ENCODE results near the gene HTR3D.

The HTR3D gene

DNA sequence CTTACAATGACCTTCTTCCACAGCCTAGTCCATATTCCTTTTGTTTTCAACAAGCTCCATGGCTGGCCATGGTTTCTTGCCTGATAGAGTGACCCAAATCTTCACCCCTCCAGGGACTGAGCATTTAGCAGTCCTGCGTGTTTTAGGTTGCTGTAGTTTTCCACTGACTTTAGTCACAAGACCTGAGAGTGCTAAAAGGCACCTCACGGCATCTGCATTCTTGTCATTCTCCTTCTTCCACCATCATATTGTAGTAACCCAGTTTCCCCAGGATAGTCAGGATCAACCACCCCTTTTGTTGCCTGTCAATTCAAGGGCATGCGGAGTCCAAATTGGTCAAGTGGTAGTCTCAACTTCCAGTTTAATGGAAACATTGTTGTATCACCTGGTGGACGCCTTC lies 42.1 kb downstream of the HTR3D start:
- Histone ChIP-seq H3F3A (ENCODE audit: insufficient read depth) (no peaks in the 10 kb centered on the region), H4K20me1 (ENCODE audit: low read depth, low read length) (no peaks in the 10 kb centered on the region), H3K9me2 (replicated peaks; ENCODE audit: insufficient read depth, low read length) (no peaks in the 10 kb centered on the region), H3K79me2 (ENCODE audit: insufficient read depth, low read length) (no peaks in the 10 kb centered on the region), H3K9ac (ENCODE audit: low read length) (no peak overlapping the region), H3K4me3 (ENCODE audit: insufficient read depth, low read length, poor library complexity, severe bottlenecking) (no peak overlapping the region), H3K36me3 (ENCODE audit: low read length) (no peaks in the 10 kb centered on the region; the same call in 1 of the 2 replicates), H3K9me3 (ENCODE audit: insufficient read depth, low read length) (peaks cover 10% of the 10 kb centered on the region; the same call in 1 of the 2 replicates), H3K4me2 (ENCODE audit: low read depth, low read length, poor library complexity, severe bottlenecking) (no peak overlapping the region), H3K27me3 (ENCODE audit: low read length) (no peaks in the 10 kb centered on the region; the same call in 1 of the 2 replicates), H2AFZ (ENCODE audit: low read depth, low read length, severe bottlenecking) (no peak overlapping the region), H3K27ac (ENCODE audit: low read depth, low read length) (no peak overlapping the region)
- TF ChIP-seq EZH2phosphoT487 (conservative IDR thresholded peaks at IDR 0.05; ENCODE audit: low read length): no peak
- TF ChIP-seq, protein P1, sequence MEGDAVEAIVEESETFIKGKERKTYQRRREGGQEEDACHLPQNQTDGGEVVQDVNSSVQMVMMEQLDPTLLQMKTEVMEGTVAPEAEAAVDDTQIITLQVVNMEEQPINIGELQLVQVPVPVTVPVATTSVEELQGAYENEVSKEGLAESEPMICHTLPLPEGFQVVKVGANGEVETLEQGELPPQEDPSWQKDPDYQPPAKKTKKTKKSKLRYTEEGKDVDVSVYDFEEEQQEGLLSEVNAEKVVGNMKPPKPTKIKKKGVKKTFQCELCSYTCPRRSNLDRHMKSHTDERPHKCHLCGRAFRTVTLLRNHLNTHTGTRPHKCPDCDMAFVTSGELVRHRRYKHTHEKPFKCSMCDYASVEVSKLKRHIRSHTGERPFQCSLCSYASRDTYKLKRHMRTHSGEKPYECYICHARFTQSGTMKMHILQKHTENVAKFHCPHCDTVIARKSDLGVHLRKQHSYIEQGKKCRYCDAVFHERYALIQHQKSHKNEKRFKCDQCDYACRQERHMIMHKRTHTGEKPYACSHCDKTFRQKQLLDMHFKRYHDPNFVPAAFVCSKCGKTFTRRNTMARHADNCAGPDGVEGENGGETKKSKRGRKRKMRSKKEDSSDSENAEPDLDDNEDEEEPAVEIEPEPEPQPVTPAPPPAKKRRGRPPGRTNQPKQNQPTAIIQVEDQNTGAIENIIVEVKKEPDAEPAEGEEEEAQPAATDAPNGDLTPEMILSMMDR (IDR thresholded peaks at IDR 0.05; ENCODE audit: insufficient read depth, low read length, poor library complexity, severe bottlenecking): no peak

DNA sequence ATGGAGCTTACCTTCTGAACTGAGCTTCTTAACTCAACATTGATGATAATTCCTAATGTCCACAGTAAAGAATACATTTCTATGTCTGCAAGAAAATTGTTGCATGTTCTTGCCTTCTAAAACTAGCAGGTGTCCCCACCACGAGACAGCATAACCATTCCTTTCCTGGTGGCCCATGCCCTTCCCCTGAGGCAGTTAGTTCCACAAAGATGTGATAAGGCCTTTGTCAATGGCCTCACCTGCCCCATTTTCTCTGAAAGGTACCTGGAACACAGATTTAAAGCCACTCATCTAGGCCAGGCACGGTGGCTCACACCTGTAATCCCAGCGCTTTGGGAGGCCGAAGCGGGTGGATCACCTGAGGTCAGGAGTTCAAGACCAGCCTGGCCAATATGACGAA lies 44.4 kb downstream of the HTR3D start:
- Histone ChIP-seq H3K36me3 (ENCODE audit: low read length) (no peaks in the 10 kb centered on the region), H3K9me2 (replicated peaks; ENCODE audit: insufficient read depth, low read length) (no peaks in the 10 kb centered on the region), H3K9ac (ENCODE audit: low read length) (no peak overlapping the region), H4K20me1 (ENCODE audit: low read depth, low read length) (no peaks in the 10 kb centered on the region), H3F3A (ENCODE audit: insufficient read depth) (no peaks in the 10 kb centered on the region), H3K9me3 (ENCODE audit: insufficient read depth, low read length) (0 out of 2 replicates have a peak, but pooled peaks cover under 1% of the 10 kb centered on the region), H3K27me3 (ENCODE audit: low read length) (no peaks in the 10 kb centered on the region), H3K27ac (ENCODE audit: low read depth, low read length) (no peak overlapping the region), H3K79me2 (ENCODE audit: insufficient read depth, low read length) (no peaks in the 10 kb centered on the region), H3K4me3 (ENCODE audit: insufficient read depth, low read length, poor library complexity, severe bottlenecking) (no peak overlapping the region), H2AFZ (ENCODE audit: low read depth, low read length, severe bottlenecking) (no peak overlapping the region), H3K4me2 (ENCODE audit: low read depth, low read length, poor library complexity, severe bottlenecking) (no peak overlapping the region)
- TF ChIP-seq EZH2phosphoT487 (conservative IDR thresholded peaks at IDR 0.05; ENCODE audit: low read length): no peak
- TF ChIP-seq, protein P1 (IDR thresholded peaks at IDR 0.05; ENCODE audit: insufficient read depth, low read length, poor library complexity, severe bottlenecking): no peak

DNA sequence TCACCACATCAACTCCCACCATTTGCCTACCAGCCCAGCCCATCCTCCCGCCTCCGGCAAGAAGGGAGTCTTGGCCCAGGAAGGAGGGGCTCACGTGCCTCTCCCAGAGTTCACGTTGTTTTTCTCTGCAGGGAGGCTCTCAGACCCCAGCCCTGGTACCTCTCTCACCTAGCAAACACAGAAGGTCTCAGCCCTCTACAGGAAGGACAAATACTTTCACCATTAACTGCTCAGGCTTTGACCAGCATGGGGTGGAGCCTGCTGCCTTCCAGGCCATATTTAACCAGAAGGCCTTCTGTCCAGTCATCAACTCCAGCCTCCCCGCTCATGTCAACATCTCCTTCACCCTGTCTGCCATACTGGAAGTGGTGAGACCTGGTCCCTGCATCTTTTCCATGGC lies 46.3 kb downstream of the HTR3D start:
- H3K27me3 ChIP-seq (ENCODE audit: low read length): no peaks in the 10 kb centered on the region
- no peaks in the 10 kb centered on the region for H3K9me2 ChIP-seq (replicated peaks; ENCODE audit: insufficient read depth, low read length)
- H2AFZ ChIP-seq (ENCODE audit: low read depth, low read length, severe bottlenecking): no peak overlapping the region
- H3K36me3 ChIP-seq (ENCODE audit: low read length): no peaks in the 10 kb centered on the region
- TF ChIP-seq, protein P1 (IDR thresholded peaks at IDR 0.05; ENCODE audit: insufficient read depth, low read length, poor library complexity, severe bottlenecking): no peak
- TF ChIP-seq EZH2phosphoT487 (conservative IDR thresholded peaks at IDR 0.05; ENCODE audit: low read length): no peak
- no peak overlapping the region for H3K4me2 ChIP-seq (ENCODE audit: low read depth, low read length, poor library complexity, severe bottlenecking)
- H3K9ac ChIP-seq (ENCODE audit: low read length): no peak overlapping the region
- no peak overlapping the region for H3K4me3 ChIP-seq (ENCODE audit: insufficient read depth, low read length, poor library complexity, severe bottlenecking)
- no peaks in the 10 kb centered on the region for H3K79me2 ChIP-seq (ENCODE audit: insufficient read depth, low read length)
- H3K27ac ChIP-seq (ENCODE audit: low read depth, low read length): no peak overlapping the region
- no peaks in the 10 kb centered on the region for H3K9me3 ChIP-seq (ENCODE audit: insufficient read depth, low read length)
- H4K20me1 ChIP-seq (ENCODE audit: low read depth, low read length): no peaks in the 10 kb centered on the region
- H3F3A ChIP-seq (ENCODE audit: insufficient read depth): no peaks in the 10 kb centered on the region

Data from SU-DHL-6 (cell line).